Measurements from ENCODE around the gene GALNT10.

GALNT10 gene

GRCh38 chr5:154367101-154367500 is 176.6 kb downstream of the GALNT10 start:
- Histone ChIP-seq H3K4me1 (ENCODE audit: insufficient read depth, low read length) (peaks cover 38% of the 10 kb centered on the region), H3K9ac (ENCODE audit: low read depth, low read length) (no peak overlapping the region), H3K36me3 (ENCODE audit: insufficient read depth, low read length) (no peaks in the 10 kb centered on the region), H3K9me3 (ENCODE audit: control insufficient read depth, insufficient read depth, low read length) (no peaks in the 10 kb centered on the region)

GRCh38 chr5:154368041-154368800 is 177.7 kb downstream of the GALNT10 start:
- Histone ChIP-seq H3K9me3 (ENCODE audit: control insufficient read depth, insufficient read depth, low read length) (no peaks in the 10 kb centered on the region), H3K4me1 (ENCODE audit: insufficient read depth, low read length) (peaks cover 38% of the 10 kb centered on the region), H3K36me3 (ENCODE audit: insufficient read depth, low read length) (no peaks in the 10 kb centered on the region), H3K9ac (ENCODE audit: low read depth, low read length) (no peak overlapping the region)

GRCh38 chr5:154369682-154370081 is 179.1 kb downstream of the GALNT10 start:
- H3K9ac ChIP-seq (ENCODE audit: low read depth, low read length): no peak overlapping the region
- H3K9me3 ChIP-seq (ENCODE audit: control insufficient read depth, insufficient read depth, low read length): no peaks in the 10 kb centered on the region
- peaks cover 38% of the 10 kb centered on the region for H3K4me1 ChIP-seq (ENCODE audit: insufficient read depth, low read length)
- no peaks in the 10 kb centered on the region for H3K36me3 ChIP-seq (ENCODE audit: insufficient read depth, low read length)

- Histone ChIP-seq H3K4me1 (ENCODE audit: insufficient read depth, low read length) (peaks cover 38% of the 10 kb centered on the region), H3K36me3 (ENCODE audit: insufficient read depth, low read length) (no peaks in the 10 kb centered on the region), H3K9ac (ENCODE audit: low read depth, low read length) (no peak overlapping the region), H3K9me3 (ENCODE audit: control insufficient read depth, insufficient read depth, low read length) (no peaks in the 10 kb centered on the region)
These were observed 179.6 kb downstream of the GALNT10 start for GRCh38 chr5:154370119-154370518.

- Histone ChIP-seq H3K36me3 (ENCODE audit: insufficient read depth, low read length) (no peaks in the 10 kb centered on the region), H3K9ac (ENCODE audit: low read depth, low read length) (no peak overlapping the region), H3K9me3 (ENCODE audit: control insufficient read depth, insufficient read depth, low read length) (no peaks in the 10 kb centered on the region), H3K4me1 (ENCODE audit: insufficient read depth, low read length) (peaks cover 31% of the 10 kb centered on the region)
These were observed 180.3 kb downstream of the GALNT10 start for GRCh38 chr5:154370813-154371212.

- Histone ChIP-seq H3K36me3 (ENCODE audit: insufficient read depth, low read length) (no peaks in the 10 kb centered on the region), H3K9ac (ENCODE audit: low read depth, low read length) (no peak overlapping the region), H3K9me3 (ENCODE audit: control insufficient read depth, insufficient read depth, low read length) (no peaks in the 10 kb centered on the region), H3K4me1 (ENCODE audit: insufficient read depth, low read length) (peaks cover 27% of the 10 kb centered on the region)
These were observed 181.2 kb downstream of the GALNT10 start for GRCh38 chr5:154371687-154372086.

DNA sequence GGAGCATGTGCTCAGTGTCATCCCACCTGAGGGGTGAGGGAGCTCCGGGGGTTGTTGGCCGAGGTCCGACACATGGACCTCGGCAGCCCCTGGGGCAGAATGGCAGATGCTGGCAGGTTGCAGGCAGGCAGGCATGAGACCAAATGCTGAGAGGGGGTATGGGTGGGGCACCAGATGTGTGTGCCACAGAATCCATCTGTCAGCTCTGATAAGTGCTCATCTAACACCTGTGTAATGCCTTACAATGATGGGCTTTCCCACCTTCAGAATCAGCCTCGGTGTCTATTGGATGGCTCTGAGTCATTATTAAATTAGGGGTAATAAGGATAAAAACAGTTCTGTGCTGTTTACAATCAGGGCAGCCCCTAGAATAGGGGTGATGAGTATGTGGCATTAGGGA is 182.1 kb downstream of the GALNT10 start:
- Histone ChIP-seq H3K36me3 (ENCODE audit: insufficient read depth, low read length) (no peaks in the 10 kb centered on the region), H3K9me3 (ENCODE audit: control insufficient read depth, insufficient read depth, low read length) (no peaks in the 10 kb centered on the region), H3K4me1 (ENCODE audit: insufficient read depth, low read length) (peaks cover 27% of the 10 kb centered on the region), H3K9ac (ENCODE audit: low read depth, low read length) (no peak overlapping the region)

GRCh38 chr5:154373326-154373725 is 182.8 kb downstream of the GALNT10 start:
- Histone ChIP-seq H3K36me3 (ENCODE audit: insufficient read depth, low read length) (no peaks in the 10 kb centered on the region), H3K9ac (ENCODE audit: low read depth, low read length) (no peak overlapping the region), H3K4me1 (ENCODE audit: insufficient read depth, low read length) (peaks cover 20% of the 10 kb centered on the region), H3K9me3 (ENCODE audit: control insufficient read depth, insufficient read depth, low read length) (no peaks in the 10 kb centered on the region)

GRCh38 chr5:154373729-154374179 is 183.2 kb downstream of the GALNT10 start:
- Histone ChIP-seq H3K36me3 (ENCODE audit: insufficient read depth, low read length) (no peaks in the 10 kb centered on the region), H3K4me1 (ENCODE audit: insufficient read depth, low read length) (peaks cover 16% of the 10 kb centered on the region), H3K9ac (ENCODE audit: low read depth, low read length) (no peak overlapping the region), H3K9me3 (ENCODE audit: control insufficient read depth, insufficient read depth, low read length) (no peaks in the 10 kb centered on the region)

DNA sequence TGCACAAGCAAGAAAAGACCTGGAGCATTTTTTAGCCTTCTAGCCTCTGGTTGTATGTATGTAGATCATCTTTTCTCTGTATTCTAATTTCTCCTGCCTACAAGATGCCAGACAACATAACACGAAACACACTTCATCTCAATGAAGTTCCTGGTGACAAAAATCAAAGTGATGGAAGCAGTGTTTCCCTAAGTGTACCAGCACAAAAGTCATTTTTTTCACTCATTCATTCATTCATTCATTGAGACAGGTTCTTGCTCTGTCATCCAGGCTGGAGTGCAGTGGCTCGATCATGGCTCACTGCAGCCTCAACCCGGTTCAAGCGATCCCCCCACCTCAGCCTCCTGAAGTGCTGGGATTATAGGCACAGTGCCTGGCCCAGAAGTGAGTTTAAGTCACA is 183.7 kb downstream of the GALNT10 start:
- Histone ChIP-seq H3K36me3 (ENCODE audit: insufficient read depth, low read length) (no peaks in the 10 kb centered on the region), H3K9ac (ENCODE audit: low read depth, low read length) (no peak overlapping the region), H3K9me3 (ENCODE audit: control insufficient read depth, insufficient read depth, low read length) (no peaks in the 10 kb centered on the region), H3K4me1 (ENCODE audit: insufficient read depth, low read length) (peaks cover 14% of the 10 kb centered on the region)

DNA sequence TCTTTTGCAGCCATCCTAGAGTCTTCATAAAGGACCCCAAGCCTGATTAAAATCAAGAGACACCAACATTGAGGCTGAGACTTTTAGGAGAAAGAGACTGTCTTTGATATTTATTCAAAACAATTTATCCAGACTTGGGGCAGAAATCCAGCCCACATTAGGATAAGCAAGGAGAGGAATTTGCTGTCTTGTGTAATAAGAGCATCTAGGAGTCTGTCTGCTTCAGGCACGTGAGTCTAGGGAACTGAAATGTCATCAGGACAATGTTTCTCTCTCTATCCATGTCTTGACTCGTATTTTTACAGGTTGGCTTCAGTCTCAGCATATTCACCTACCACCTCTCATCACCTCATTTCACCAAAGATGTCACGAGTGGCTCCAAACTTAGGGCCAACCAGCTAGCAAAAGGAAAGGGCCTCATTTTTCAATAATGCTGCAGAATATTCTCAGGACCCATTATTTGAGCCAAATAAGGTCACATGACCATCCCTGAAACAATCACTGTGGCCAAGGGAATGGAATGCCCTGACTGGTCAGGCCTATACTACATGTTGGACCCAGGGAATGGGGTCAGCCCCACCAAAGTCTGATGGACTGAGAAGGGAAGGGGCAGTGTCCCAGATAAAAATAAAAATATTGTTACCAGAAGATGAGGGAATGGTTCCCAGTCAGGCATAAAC is 184.9 kb downstream of the GALNT10 start:
- no peaks in the 10 kb centered on the region for H3K36me3 ChIP-seq (ENCODE audit: insufficient read depth, low read length)
- no peaks in the 10 kb centered on the region for H3K9me3 ChIP-seq (ENCODE audit: control insufficient read depth, insufficient read depth, low read length)
- peaks cover 2% of the 10 kb centered on the region for H3K4me1 ChIP-seq (ENCODE audit: insufficient read depth, low read length)
- H3K9ac ChIP-seq (ENCODE audit: low read depth, low read length): no peak overlapping the region

DNA sequence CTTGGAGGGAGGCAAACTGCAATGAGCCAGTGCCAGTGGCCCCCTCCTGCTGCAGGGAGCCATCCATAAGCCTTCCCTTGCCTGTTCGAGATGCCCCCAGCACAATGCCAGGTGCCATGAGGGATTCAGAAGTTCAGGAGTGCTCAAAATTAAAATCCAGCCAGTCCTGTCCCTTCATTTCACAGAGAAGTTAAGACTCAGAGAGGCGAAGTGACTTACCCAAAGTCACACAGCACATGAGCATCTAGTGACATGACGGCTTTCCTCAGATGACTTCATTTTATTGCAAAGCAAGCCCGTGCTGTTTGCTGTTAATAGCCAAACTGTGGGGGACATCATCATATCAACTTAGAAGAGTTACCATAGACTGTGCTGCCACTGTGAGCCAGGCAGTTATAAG is 185.9 kb downstream of the GALNT10 start:
- no peaks in the 10 kb centered on the region for H3K36me3 ChIP-seq (ENCODE audit: insufficient read depth, low read length)

DNA sequence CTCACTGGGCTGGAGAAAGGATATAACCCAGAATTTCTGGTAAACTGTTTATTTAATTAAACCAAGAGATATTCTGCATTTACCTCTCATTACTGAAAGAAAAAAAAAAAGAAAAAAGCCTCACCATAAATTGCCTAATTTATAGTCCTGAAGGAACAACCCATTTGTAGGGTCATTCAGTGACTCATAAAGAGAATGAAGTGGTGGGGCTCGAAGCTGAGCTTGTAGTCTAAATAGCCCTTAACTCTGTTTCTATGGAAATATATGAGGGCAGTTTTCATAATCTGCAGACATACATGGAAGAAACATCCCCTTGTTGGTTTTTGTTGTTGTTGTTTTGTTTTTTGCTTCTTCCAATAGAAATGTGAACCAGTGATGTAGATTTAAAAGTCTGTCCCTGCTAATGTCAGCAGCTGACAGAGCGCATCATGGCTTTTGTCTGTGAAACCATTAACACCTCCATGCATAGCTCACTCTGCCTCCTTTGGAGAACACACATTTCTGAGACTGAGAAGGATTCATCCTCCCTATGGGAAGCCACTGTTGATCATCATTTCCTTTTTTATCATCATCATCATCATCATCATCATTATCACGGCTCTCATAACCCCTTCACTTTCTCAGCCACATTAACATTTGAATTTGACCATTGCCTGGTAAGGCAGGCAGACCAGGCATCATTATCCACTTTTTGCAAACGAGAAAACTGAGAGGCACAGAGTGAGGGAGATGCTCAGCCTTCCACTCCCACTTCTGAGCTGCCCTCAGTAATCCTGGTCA is 187.4 kb downstream of the GALNT10 start:
- no peaks in the 10 kb centered on the region for H3K36me3 ChIP-seq (ENCODE audit: insufficient read depth, low read length)
- H3K4me1 ChIP-seq (ENCODE audit: insufficient read depth, low read length): no peaks in the 10 kb centered on the region

More for the DNA sequence above, 185.9 kb downstream of the GALNT10 start:
- Histone ChIP-seq H3K9ac (ENCODE audit: low read depth, low read length) (no peak overlapping the region), H3K9me3 (ENCODE audit: control insufficient read depth, insufficient read depth, low read length) (no peaks in the 10 kb centered on the region), H3K4me1 (ENCODE audit: insufficient read depth, low read length) (no peaks in the 10 kb centered on the region)

GRCh38 chr5:154380263-154380662 is 189.7 kb downstream of the GALNT10 start:
- peaks cover 5% of the 10 kb centered on the region for H3K4me1 ChIP-seq (ENCODE audit: insufficient read depth, low read length)
- no peak overlapping the region for H3K9ac ChIP-seq (ENCODE audit: low read depth, low read length)
- H3K9me3 ChIP-seq (ENCODE audit: control insufficient read depth, insufficient read depth, low read length): no peaks in the 10 kb centered on the region
- no peaks in the 10 kb centered on the region for H3K36me3 ChIP-seq (ENCODE audit: insufficient read depth, low read length)

More for the DNA sequence above, 187.4 kb downstream of the GALNT10 start:
- no peak overlapping the region for H3K9ac ChIP-seq (ENCODE audit: low read depth, low read length)
- H3K9me3 ChIP-seq (ENCODE audit: control insufficient read depth, insufficient read depth, low read length): no peaks in the 10 kb centered on the region

Measured in ES-I3 (cell line).